Body of pancreas (tissue), 4 donors: ENCODE data around the gene PHRF1. TPM values are rescaled to one million over a fixed set of nuclear protein-coding genes. Genes with fewer than 3 reads are reported as not detected.

Source experiments
- ATAC-seq: fragments of 150-250 bp; one replicate; pipeline ENCODE4 v1.9.1; 2016
- DNase-seq, 4 donors: peaks; one replicate each; pipeline ENCODE4 v3.0.0-alpha.2; 2019
- H3K27ac ChIP-seq, 4 donors: fragments of 200-600 bp; sonication (generic); 1 replicate in 3 of 4; 2 replicates in 1 of 4; pipeline versions ENCODE4 v1.5.1 to v1.6.1; 2016 to 2019; ENCODE audit warnings: mild to moderate bottlenecking in 1 of 4, mixed read lengths in 1 of 4, moderate library complexity in 1 of 4
- H3K27me3 ChIP-seq, 2 donors: fragments of 200-600 bp; sonication (generic); one replicate each; pipeline ENCODE4 v1.6.0; 2016; ENCODE audit warnings: mild to moderate bottlenecking in 1 of 2
- H3K36me3 ChIP-seq, 2 donors: fragments of 200-600 bp; sonication (generic); replicated peaks in 1 of 2; 2 replicates each; pipeline ENCODE4 v1.5.1; 2016; ENCODE audit warnings: low read depth in 2 of 2; ENCODE audit not compliant: insufficient read depth in 1 of 2
- H3K4me1 ChIP-seq: fragments of 200-600 bp; sonication (generic); one replicate; pipeline ENCODE4 v1.6.0; 2016
- H3K4me3 ChIP-seq, 2 donors: fragments of 200-600 bp; sonication (generic); 1 replicate in 1 of 2; 2 replicates in 1 of 2; pipeline ENCODE4 v1.5.1; 2016 to 2019
- H3K9me3 ChIP-seq, 3 donors: fragments of 200-600 bp; sonication (generic); 1 replicate in 2 of 3; 2 replicates in 1 of 3; pipeline ENCODE4 v1.5.1; 2016
- CTCF ChIP-seq, 7 experiments: fragments of 450-650 bp in 4 of 7; fragments of 200-600 bp in 3 of 7; sonication (generic) in 3 of 7; IDR thresholded peaks; one replicate each; pipeline ENCODE4 v1.5.1; 2016 to 2019; ENCODE audit warnings: antibody characterized with exemption in 7 of 7
- POLR2A ChIP-seq, 3 donors: fragments of 450-650 bp; IDR thresholded peaks; one replicate each; pipeline ENCODE4 v1.6.1; 2016; ENCODE audit warnings: antibody characterized with exemption in 3 of 3, mild to moderate bottlenecking in 2 of 3
- WGBS, 2 donors: methylation state at CpG; one replicate each; pipeline ENCODE4 v1.1.5; 2017; 5-methylcytosine and 5-hydroxymethylcytosine counted together
- intact Hi-C: fragments of 100-400 bp; cut with DNase I; formaldehyde crosslinking; loops from one replicate; pipeline ENCODE4 v1.15.1; 2023
- total RNA-seq, 2 donors: library from RNA; depleted of rRNA; stranded (reverse); fragments of >200 nt; gene quantifications; one replicate each; pipeline ENCODE4 v1.1.0, GENCODE V29; 2016

Gene PHRF1
- total RNA-seq, 2 donors from 2014 or later: 18.2 to 34.3 TPM

- intact Hi-C loops: no loop called here
- H3K9me3 ChIP-seq: no peaks in the 10 kb centered on the region
- H3K4me3 ChIP-seq: peak within 1 kb of the TSS; percentile 36 to 69
- TF ChIP-seq POLR2A (IDR thresholded peaks at IDR 0.05) (peak; percentile 84 to 95 (median 94)), CTCF (IDR thresholded peaks at IDR 0.05) (no peak)
- WGBS, 2 donors: 1 to 30% methylated on average over 2 to 77 of the region's 95 CpGs
- peak within 1 kb of the TSS; percentile 90 to 99 (median 96) for H3K27ac ChIP-seq
- no peaks in the 10 kb centered on the region for H3K36me3 ChIP-seq
- H3K4me1 ChIP-seq: peaks cover 52% of the 10 kb centered on the region
- ATAC-seq (peak; percentile 88), DNase-seq (peak; percentile 95 to 96 (median 95))
- no peaks in the 10 kb centered on the region for H3K27me3 ChIP-seq
Measured at GRCh38 chr11:560305-561147, 15.7 kb upstream of the PHRF1 start, which contains the start of the genes LMNTD2 and RASSF7. Gene LMNTD2 (minus strand): TSS chr11:560738. CDS start chr11:560716, 22 bp downstream. Gene RASSF7 (plus strand): TSS chr11:560970. CDS start chr11:561769, 799 bp downstream.

- Histone ChIP-seq H3K9me3 (no peaks in the 10 kb centered on the region), H3K4me3 (peak overlapping the region; percentile 36 to 69), H3K27me3 (no peaks in the 10 kb centered on the region), H3K4me1 (peaks cover 49% of the 10 kb centered on the region), H3K36me3 (no peaks in the 10 kb centered on the region), H3K27ac (peak overlapping the region; percentile 90 to 99 (median 96))
- peak; percentile 79 for ATAC-seq
- intact Hi-C loops: no loop called here
- DNase-seq: peak; percentile 83 to 93 (median 89)
- WGBS, 2 donors: 5 to 26% methylated on average over 8 to 66 of the region's 67 CpGs
- TF ChIP-seq POLR2A (IDR thresholded peaks at IDR 0.05) (peak; percentile 71 to 73 (median 72)), CTCF (IDR thresholded peaks at IDR 0.05) (no peak)
Measured at GRCh38 chr11:561148-562003, 14.9 kb upstream of the PHRF1 start.

- TF ChIP-seq CTCF (IDR thresholded peaks at IDR 0.05): no peak
- no peak for TF ChIP-seq POLR2A (IDR thresholded peaks at IDR 0.05)
- 82 to 86% methylated on average over 8 to 25 of the region's 29 CpGs for WGBS, 2 donors
- Histone ChIP-seq H3K27ac (peak overlapping the region; percentile 90 to 99 (median 96)), H3K4me1 (peaks cover 49% of the 10 kb centered on the region), H3K36me3 (no peaks in the 10 kb centered on the region), H3K27me3 (no peaks in the 10 kb centered on the region), H3K4me3 (peak overlapping the region; percentile 36 to 69), H3K9me3 (no peaks in the 10 kb centered on the region)
- no peak for ATAC-seq
- DNase-seq: no peak
- intact Hi-C loops: no loop called here
Measured at GRCh38 chr11:562046-562645, 14.1 kb upstream of the PHRF1 start.

GRCh38 chr11:563066-563811 lies 13.0 kb upstream of the PHRF1 start:
- no peaks in the 10 kb centered on the region for H3K27me3 ChIP-seq
- WGBS, 2 donors: 82% methylated on average over 16 of the region's 18 CpGs; no CpG with 5 or more reads in 1 of the 2 donors
- H3K27ac ChIP-seq: peak overlapping the region in 1 of 4 donors; percentile 99
- H3K4me1 ChIP-seq: peaks cover 57% of the 10 kb centered on the region
- H3K4me3 ChIP-seq: no peak overlapping the region
- no peaks in the 10 kb centered on the region for H3K36me3 ChIP-seq
- intact Hi-C loops: no loop called here
- no peaks in the 10 kb centered on the region for H3K9me3 ChIP-seq
- TF ChIP-seq POLR2A (IDR thresholded peaks at IDR 0.05): no peak
- no peak for TF ChIP-seq CTCF (IDR thresholded peaks at IDR 0.05)
- no peak for DNase-seq
- no peak for ATAC-seq
